Measurements from ENCODE around the gene TMEM247.
"Not testable (repeated sequence)": the region's sequence is repeated elsewhere in the genome, so short reads cannot be mapped to it uniquely, and the experiment has no call there.

The TMEM247 gene

GRCh38 chr2:46512185-46512584 lies 32.8 kb downstream of the TMEM247 start:
- no peak for DNase-seq (ENCODE audit: low spot score)

DNA sequence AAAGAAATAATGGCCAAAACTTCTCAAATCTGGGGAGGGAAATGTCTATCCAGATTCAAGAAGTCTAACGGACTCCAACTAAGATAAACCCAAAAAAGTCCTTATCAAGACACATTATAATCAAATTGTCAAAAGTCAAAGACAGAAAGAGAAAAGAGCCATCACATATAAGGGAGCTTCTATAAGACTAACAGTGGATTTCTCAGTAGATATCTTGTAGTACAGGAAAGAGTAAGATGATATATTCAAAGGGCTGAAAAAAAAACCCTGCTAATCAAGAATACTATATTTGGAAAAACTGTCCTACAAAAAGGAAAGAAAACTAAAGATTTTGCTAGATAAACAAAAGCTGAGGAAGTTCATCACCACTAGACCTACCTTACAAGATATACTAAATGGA lies 35.4 kb downstream of the TMEM247 start:
- no peak for DNase-seq (ENCODE audit: low spot score)

- no peak for DNase-seq (ENCODE audit: low spot score)
Measured at GRCh38 chr2:46517485-46517884, 38.1 kb downstream of the TMEM247 start.

GRCh38 chr2:46518861-46519260 lies 39.5 kb downstream of the TMEM247 start:
- DNase-seq (ENCODE audit: low spot score) = no peak

GRCh38 chr2:46519265-46519664 lies 39.9 kb downstream of the TMEM247 start:
- DNase-seq (ENCODE audit: low spot score) = no peak

- DNase-seq (ENCODE audit: low spot score) = no peak
Measured at GRCh38 chr2:46520130-46520711, 40.9 kb downstream of the TMEM247 start.

GRCh38 chr2:46521215-46521683 lies 41.9 kb downstream of the TMEM247 start:
- no peak for DNase-seq (ENCODE audit: low spot score)

GRCh38 chr2:46522385-46522784 lies 43.0 kb downstream of the TMEM247 start:
- not testable (repeated sequence) for DNase-seq (ENCODE audit: low spot score)

DNA sequence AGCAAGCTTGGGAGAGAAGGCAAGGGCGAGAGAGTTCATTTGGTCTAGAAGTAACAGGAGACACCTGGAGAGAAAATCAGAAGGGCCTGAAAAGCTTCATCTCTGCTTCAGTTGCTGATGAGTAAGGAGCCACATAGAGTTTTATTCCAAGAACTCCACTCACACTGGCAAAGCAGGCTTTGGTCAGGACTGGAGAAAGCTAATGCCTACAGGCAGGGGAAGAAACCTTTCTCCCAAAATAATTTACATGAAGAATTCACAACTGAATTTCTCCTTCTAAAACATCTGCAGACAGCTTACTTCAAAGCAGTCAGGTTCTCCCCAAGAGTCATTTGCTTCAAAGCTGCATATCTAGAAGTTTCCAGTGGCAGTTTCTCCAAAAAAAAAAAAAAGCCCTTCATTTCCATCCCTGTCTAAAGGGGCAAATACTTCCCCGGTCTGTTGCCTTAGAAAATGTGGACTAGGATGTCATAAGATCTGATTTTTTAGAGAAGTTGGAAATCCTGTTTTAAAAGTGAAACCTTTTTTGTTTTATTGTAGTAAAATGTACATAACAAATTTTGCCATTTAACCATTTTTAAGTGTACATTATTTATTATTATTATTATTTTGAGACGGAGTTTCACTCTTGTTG lies 46.3 kb downstream of the TMEM247 start:
- no peak for DNase-seq (ENCODE audit: low spot score)

- DNase-seq (ENCODE audit: low spot score) = no peak
Measured at GRCh38 chr2:46528880-46529279, 49.5 kb downstream of the TMEM247 start.

DNA sequence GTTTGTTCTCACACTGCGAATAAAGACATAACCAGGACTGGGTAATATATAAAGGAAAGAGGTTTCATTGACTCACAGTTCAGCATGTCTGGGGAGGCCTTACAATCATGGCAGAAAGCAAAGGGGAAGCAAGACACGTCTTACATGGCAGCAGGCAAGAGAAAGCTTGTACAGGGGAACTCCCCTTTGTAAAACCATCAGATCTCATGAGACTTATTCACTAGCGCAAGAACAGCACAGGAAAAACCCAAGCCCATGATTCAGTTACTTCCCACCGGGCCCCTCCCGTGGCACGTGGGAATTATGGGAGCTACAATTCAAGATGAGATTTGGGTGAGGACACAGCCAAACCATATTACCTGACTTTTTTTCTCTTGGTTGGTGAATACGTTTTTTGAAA lies 51.3 kb downstream of the TMEM247 start:
- no peak for DNase-seq (ENCODE audit: low spot score)

DNA sequence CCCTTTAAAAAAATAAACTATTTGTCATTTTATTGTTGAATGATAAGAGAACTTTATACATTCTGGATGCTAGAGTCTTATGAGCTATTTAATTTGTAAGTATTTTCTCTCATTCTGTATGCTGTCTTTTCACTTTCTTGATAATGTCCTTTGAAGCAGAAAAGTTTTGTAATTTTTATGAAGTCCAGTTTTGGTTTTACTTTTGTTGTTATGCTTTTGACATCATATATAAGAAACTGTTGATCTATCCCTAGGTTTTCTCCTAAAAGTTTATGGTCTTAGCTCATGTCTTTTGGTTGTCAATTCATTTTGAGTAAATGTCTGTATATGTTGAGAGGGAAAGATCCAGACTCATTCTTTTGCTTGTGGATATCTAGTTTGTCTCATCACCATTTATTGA lies 52.5 kb downstream of the TMEM247 start:
- DNase-seq (ENCODE audit: low spot score) = no peak
